HepG2 (cell line): ENCODE measurements around the gene CFAP99. TPM values are rescaled to one million over a fixed set of nuclear protein-coding genes. Genes with fewer than 3 reads are reported as not detected.

Experiments used
- BHLHE40 ChIP-seq: IDR thresholded peaks from 2 replicates; pipeline ENCODE4 v1.6.1; 2011; ENCODE audit warnings: low read length, improper control_type of control experiment
- FOXA3 ChIP-seq: IDR thresholded peaks from 2 replicates; pipeline ENCODE4 v1.6.1; 2016; ENCODE audit warnings: missing genetic modification reagents, missing compliant biosample characterization
- MAFF ChIP-seq: IDR thresholded peaks from 2 replicates; pipeline ENCODE4 v1.6.1; 2011; ENCODE audit warnings: low read depth, low read length, improper control_type of control experiment
- MIER3 ChIP-seq: IDR thresholded peaks from 2 replicates; pipeline ENCODE4 v1.6.1; 2016; ENCODE audit warnings: missing compliant biosample characterization, borderline replicate concordance
- MYC ChIP-seq: sonication (generic); formaldehyde crosslinking; IDR thresholded peaks from 2 replicates; pipeline ENCODE4 v1.9.0; 2021; ENCODE audit warnings: missing genetic modification reagents, borderline replicate concordance
- PITX1 ChIP-seq: sonication (generic); formaldehyde crosslinking; IDR thresholded peaks from 2 replicates; pipeline ENCODE4 v1.5.1; 2020; ENCODE audit warnings: mild to moderate bottlenecking, missing genetic modification reagents
- PPARG ChIP-seq: conservative IDR thresholded peaks from 2 replicates; pipeline ENCODE4 v1.6.1; 2016; ENCODE audit warnings: missing biosample characterization, missing genetic modification reagents
- TGIF2 ChIP-seq: IDR thresholded peaks from 2 replicates; pipeline ENCODE4 v1.6.1; 2016; ENCODE audit warnings: control low read depth, missing compliant biosample characterization
- XBP1 ChIP-seq: sonication (generic); formaldehyde crosslinking; IDR thresholded peaks from 2 replicates; pipeline ENCODE4 v1.5.0; 2020; ENCODE audit warnings: missing genetic modification reagents
- XRCC5 ChIP-seq: fragments of 200-400 bp; formaldehyde crosslinking; optimal IDR thresholded peaks from 2 replicates; pipeline ENCODE3; 2017; ENCODE audit warnings: mild to moderate bottlenecking, low read length
- ZBTB42 ChIP-seq: sonication (generic); formaldehyde crosslinking; IDR thresholded peaks from 2 replicates; pipeline ENCODE4 v1.5.0; 2020; ENCODE audit warnings: mild to moderate bottlenecking, missing genetic modification reagents
- ZIK1 ChIP-seq: sonication (generic); formaldehyde crosslinking; IDR thresholded peaks from 2 replicates; pipeline ENCODE4 v1.5.0; 2020; ENCODE audit warnings: mild to moderate bottlenecking, low read depth, missing genetic modification reagents, borderline replicate concordance
- ZNF264 ChIP-seq: sonication (generic); formaldehyde crosslinking; IDR thresholded peaks from 2 replicates; pipeline ENCODE4 v1.4.0; 2020; ENCODE audit warnings: missing genetic modification reagents
- ZNF562 ChIP-seq: sonication (generic); formaldehyde crosslinking; IDR thresholded peaks from 2 replicates; pipeline ENCODE4 v1.8.0; 2022; ENCODE audit warnings: missing genetic modification reagents, borderline replicate concordance
- ZNF678 ChIP-seq: sonication (generic); formaldehyde crosslinking; IDR thresholded peaks from 2 replicates; pipeline ENCODE4 v1.4.0; 2020; ENCODE audit warnings: mild to moderate bottlenecking, missing genetic modification reagents
- ZNF713 ChIP-seq: sonication (generic); formaldehyde crosslinking; IDR thresholded peaks from 2 replicates; pipeline ENCODE4 v1.4.0; 2020; ENCODE audit warnings: mild to moderate bottlenecking, missing genetic modification reagents
- ZNF720 ChIP-seq: sonication (generic); formaldehyde crosslinking; IDR thresholded peaks from 2 replicates; pipeline ENCODE4 v1.4.0; 2020; ENCODE audit warnings: missing genetic modification reagents
- ZNF775 ChIP-seq: sonication (generic); formaldehyde crosslinking; IDR thresholded peaks from 2 replicates; pipeline ENCODE4 v1.4.0; 2020; ENCODE audit warnings: missing genetic modification reagents, mild to moderate bottlenecking, moderate library complexity, borderline replicate concordance
- ZNF816 ChIP-seq: sonication (generic); formaldehyde crosslinking; IDR thresholded peaks from 2 replicates; pipeline ENCODE4 v1.8.0; 2022; ENCODE audit warnings: missing genetic modification reagents, mild to moderate bottlenecking, borderline replicate concordance
- polyA plus RNA-seq, 8 experiments: library from polyadenylated mRNA; depleted of rRNA in 3 of 8; stranded (reverse) in 7 of 8; unstranded in 1 of 8; fragments of >200 nt; fragmentation: Illumina TruSeq in 4 of 8; extraction: Trizol in 4 of 8; gene quantifications; 2 replicates each; pipeline versions ENCODE4 v1.2.1 to v1.2.3, GENCODE V29; 2011 to 2016; ENCODE audit warnings: low read depth in 4 of 8, missing spikeins in 1 of 8, mixed read lengths in 1 of 8; ENCODE audit not compliant: insufficient read depth in 1 of 8
- total RNA-seq, 5 experiments: library from RNA; depleted of rRNA; stranded (reverse); fragments of >200 nt; fragmentation: Illumina TruSeq; extraction: Trizol; gene quantifications; 2 replicates each; pipeline ENCODE4 v1.2.3, GENCODE V29; 2016; ENCODE audit warnings: low read depth in 1 of 5
- TF ChIP-seq, protein P1 (sequence below): sonication (generic); formaldehyde crosslinking; conservative IDR thresholded peaks from 2 replicates; pipeline ENCODE4 v1.4.0; 2020; ENCODE audit warnings: mild to moderate bottlenecking, missing genetic modification reagents, moderate library complexity
- TF ChIP-seq, protein P2 (sequence below): sonication (generic); formaldehyde crosslinking; IDR thresholded peaks from 2 replicates; pipeline ENCODE4 v1.9.0; 2021; ENCODE audit warnings: missing genetic modification reagents, mild to moderate bottlenecking, borderline replicate concordance
- TF ChIP-seq, protein P3 (sequence below): IDR thresholded peaks from 2 replicates; pipeline ENCODE4 v1.6.1; 2016; ENCODE audit warnings: low read depth
- TF ChIP-seq, protein P4 (sequence below): IDR thresholded peaks from 2 replicates; pipeline ENCODE4 v1.6.1; 2016; ENCODE audit warnings: missing biosample characterization, missing genetic modification reagents, low read depth

CFAP99 gene
- total and polyA plus RNA-seq, 2 of the 13 experiments (the other 11 are each of a cell fraction or from before 2014, with no cell fraction given), result not detected

DNA sequence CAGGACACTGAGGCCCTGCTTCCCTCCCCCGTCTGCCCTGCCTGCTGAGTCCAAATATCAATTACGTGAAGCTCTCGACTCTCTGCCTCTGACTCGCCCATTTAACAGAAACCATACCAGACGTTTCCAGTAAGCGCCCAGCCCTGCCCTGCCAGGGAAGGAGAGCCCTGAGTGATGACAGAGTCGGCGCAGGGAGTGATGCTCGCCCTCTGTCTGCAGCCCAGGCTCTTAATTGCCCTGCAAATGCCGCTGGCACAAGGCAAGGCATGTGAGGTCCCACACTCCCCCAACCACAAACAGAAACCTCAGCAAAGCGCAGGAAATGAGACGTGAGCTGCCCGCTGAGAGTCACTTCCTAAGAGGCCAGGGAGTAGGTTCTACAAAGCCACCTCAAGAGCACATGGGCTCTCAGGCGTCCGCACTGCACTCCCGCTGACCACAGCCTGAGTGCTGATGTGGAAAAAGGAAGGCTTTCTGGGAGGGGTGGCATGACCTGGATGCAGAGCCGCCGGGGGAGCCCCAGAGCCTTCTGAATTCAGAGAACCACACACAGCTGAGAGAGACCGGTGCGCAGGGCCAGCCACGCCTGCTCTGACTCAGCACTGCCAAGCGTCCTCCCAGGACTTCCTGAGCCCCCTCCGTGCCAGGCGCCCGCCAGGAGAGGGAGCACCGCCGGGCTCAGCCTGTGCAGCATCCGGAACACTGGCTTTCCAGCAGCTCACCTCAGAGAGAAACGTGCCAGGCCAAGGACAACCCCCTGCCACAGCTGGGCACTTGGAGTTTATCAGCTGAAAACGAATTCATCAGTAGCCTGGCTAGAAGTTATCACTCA is 5.7 kb upstream of the CFAP99 start (continued):
- TF ChIP-seq ZIK1 (CRISPR knock-in tag) (no peak), ZNF720 (CRISPR knock-in tag) (no peak), ZNF775 (no peak), ZNF816 (CRISPR knock-in tag) (no peak), ZBTB42 (CRISPR knock-in tag) (no peak), XBP1 (CRISPR knock-in tag) (no peak), MAFF (peak; percentile 20; the same call in 1 of the 2 replicates), FOXA3 (CRISPR knock-in tag) (no peak), ZNF678 (CRISPR knock-in tag) (no peak), XRCC5 (peak; percentile 83), ZNF562 (CRISPR knock-in tag) (no peak), BHLHE40 (no peak), PITX1 (CRISPR knock-in tag) (no peak), ZNF264 (CRISPR knock-in tag) (no peak), ZNF713 (CRISPR knock-in tag) (no peak), MYC (peak; percentile 35; the same call in 1 of the 2 replicates), MIER3 (CRISPR knock-in tag) (no peak), TGIF2 (CRISPR knock-in tag) (no peak), PPARG (CRISPR knock-in tag) (no peak)
- TF ChIP-seq, protein P1, sequence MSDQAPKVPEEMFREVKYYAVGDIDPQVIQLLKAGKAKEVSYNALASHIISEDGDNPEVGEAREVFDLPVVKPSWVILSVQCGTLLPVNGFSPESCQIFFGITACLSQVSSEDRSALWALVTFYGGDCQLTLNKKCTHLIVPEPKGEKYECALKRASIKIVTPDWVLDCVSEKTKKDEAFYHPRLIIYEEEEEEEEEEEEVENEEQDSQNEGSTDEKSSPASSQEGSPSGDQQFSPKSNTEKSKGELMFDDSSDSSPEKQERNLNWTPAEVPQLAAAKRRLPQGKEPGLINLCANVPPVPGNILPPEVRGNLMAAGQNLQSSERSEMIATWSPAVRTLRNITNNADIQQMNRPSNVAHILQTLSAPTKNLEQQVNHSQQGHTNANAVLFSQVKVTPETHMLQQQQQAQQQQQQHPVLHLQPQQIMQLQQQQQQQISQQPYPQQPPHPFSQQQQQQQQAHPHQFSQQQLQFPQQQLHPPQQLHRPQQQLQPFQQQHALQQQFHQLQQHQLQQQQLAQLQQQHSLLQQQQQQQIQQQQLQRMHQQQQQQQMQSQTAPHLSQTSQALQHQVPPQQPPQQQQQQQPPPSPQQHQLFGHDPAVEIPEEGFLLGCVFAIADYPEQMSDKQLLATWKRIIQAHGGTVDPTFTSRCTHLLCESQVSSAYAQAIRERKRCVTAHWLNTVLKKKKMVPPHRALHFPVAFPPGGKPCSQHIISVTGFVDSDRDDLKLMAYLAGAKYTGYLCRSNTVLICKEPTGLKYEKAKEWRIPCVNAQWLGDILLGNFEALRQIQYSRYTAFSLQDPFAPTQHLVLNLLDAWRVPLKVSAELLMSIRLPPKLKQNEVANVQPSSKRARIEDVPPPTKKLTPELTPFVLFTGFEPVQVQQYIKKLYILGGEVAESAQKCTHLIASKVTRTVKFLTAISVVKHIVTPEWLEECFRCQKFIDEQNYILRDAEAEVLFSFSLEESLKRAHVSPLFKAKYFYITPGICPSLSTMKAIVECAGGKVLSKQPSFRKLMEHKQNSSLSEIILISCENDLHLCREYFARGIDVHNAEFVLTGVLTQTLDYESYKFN (CRISPR knock-in tag), result no peak
- TF ChIP-seq, protein P2, sequence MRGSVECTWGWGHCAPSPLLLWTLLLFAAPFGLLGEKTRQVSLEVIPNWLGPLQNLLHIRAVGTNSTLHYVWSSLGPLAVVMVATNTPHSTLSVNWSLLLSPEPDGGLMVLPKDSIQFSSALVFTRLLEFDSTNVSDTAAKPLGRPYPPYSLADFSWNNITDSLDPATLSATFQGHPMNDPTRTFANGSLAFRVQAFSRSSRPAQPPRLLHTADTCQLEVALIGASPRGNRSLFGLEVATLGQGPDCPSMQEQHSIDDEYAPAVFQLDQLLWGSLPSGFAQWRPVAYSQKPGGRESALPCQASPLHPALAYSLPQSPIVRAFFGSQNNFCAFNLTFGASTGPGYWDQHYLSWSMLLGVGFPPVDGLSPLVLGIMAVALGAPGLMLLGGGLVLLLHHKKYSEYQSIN (CRISPR knock-in tag), result no peak
- TF ChIP-seq, protein P3, sequence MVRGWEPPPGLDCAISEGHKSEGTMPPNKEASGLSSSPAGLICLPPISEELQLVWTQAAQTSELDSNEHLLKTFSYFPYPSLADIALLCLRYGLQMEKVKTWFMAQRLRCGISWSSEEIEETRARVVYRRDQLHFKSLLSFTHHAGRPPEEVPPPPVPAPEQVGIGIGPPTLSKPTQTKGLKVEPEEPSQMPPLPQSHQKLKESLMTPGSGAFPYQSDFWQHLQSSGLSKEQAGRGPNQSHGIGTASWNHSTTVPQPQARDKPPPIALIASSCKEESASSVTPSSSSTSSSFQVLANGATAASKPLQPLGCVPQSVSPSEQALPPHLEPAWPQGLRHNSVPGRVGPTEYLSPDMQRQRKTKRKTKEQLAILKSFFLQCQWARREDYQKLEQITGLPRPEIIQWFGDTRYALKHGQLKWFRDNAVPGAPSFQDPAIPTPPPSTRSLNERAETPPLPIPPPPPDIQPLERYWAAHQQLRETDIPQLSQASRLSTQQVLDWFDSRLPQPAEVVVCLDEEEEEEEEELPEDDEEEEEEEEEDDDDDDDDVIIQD, result no peak
- TF ChIP-seq, protein P4, sequence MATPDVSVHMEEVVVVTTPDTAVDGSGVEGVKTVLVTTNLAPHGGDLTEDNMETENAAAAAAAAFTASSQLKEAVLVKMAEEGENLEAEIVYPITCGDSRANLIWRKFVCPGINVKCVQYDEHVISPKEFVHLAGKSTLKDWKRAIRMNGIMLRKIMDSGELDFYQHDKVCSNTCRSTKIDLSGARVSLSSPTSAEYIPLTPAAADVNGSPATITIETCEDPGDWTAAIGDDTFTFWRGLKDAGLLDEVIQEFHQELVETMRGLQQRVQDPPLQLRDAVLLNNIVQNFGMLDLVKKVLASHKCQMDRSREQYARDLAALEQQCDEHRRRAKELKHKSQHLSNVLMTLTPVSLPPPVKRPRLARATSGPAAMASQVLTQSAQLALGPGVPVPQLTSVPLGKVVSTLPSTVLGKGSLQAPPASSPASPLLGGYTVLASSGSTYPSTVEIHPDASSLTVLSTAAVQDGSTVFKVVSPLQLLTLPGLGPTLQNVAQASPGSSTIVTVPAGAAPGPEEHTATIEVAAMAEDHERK (CRISPR knock-in tag), result no peak
